ENCODE results near the gene ICA1.
"Not testable (repeated sequence)": the region's sequence is repeated elsewhere in the genome, so short reads cannot be mapped to it uniquely, and the experiment has no call there.

The ICA1 gene

GRCh38 chr7:8094164-8095140 lies 167.5 kb downstream of the ICA1 start:
- no peak for DNase-seq (ENCODE audit: low read depth)

- DNase-seq (ENCODE audit: low read depth) = no peak
Observed at GRCh38 chr7:8092140-8092539, 169.8 kb downstream of the ICA1 start.

- no peak for DNase-seq (ENCODE audit: low read depth)
Observed at GRCh38 chr7:8089036-8089780, 172.8 kb downstream of the ICA1 start.

GRCh38 chr7:8086239-8086638 lies 175.7 kb downstream of the ICA1 start:
- no peak for DNase-seq (ENCODE audit: low read depth)

- DNase-seq (ENCODE audit: low read depth) = no peak
Observed at GRCh38 chr7:8085420-8085819, 176.5 kb downstream of the ICA1 start.

- no peak for DNase-seq (ENCODE audit: low read depth)
Observed at GRCh38 chr7:8084836-8085235, 177.1 kb downstream of the ICA1 start.

GRCh38 chr7:8082762-8083161 lies 179.2 kb downstream of the ICA1 start:
- DNase-seq (ENCODE audit: low read depth) = no peak

- DNase-seq (ENCODE audit: low read depth) = no peak
Observed at GRCh38 chr7:8078418-8078817, 183.5 kb downstream of the ICA1 start.

- no peak for DNase-seq (ENCODE audit: low read depth)
Observed at GRCh38 chr7:8070451-8071180, 191.4 kb downstream of the ICA1 start.

- no peak for DNase-seq (ENCODE audit: low read depth)
Observed at GRCh38 chr7:8068892-8069686, 192.9 kb downstream of the ICA1 start.

GRCh38 chr7:8065356-8065813 lies 196.6 kb downstream of the ICA1 start:
- peak; percentile 58 for DNase-seq (ENCODE audit: low read depth)

GRCh38 chr7:8064828-8065227 lies 197.1 kb downstream of the ICA1 start:
- no peak for DNase-seq (ENCODE audit: low read depth)

GRCh38 chr7:8063706-8064297 lies 198.2 kb downstream of the ICA1 start:
- no peak for DNase-seq (ENCODE audit: low read depth)

- not testable (repeated sequence) for DNase-seq (ENCODE audit: low read depth)
Observed at GRCh38 chr7:8063300-8063699, 198.7 kb downstream of the ICA1 start.
